Retinal pigment epithelial cell (primary cell): ENCODE data around the gene MRPL58.

ENCODE experiments used
- DNase-seq: peaks from one replicate; pipeline ENCODE4 v3.0.0-alpha.2; 2010; ENCODE audit warnings: low read depth
- H3K4me3 ChIP-seq: 2 replicates; pipeline ENCODE4 v1.5.1; 2011; ENCODE audit warnings: mild to moderate bottlenecking, low read length, control low read depth, moderate library complexity
- TF ChIP-seq, protein P1 (sequence below): conservative IDR thresholded peaks from 2 replicates; pipeline ENCODE4 v1.5.1; 2011; ENCODE audit warnings: low read depth, low read length, control low read depth, inconsistent platforms

Gene MRPL58

DNA sequence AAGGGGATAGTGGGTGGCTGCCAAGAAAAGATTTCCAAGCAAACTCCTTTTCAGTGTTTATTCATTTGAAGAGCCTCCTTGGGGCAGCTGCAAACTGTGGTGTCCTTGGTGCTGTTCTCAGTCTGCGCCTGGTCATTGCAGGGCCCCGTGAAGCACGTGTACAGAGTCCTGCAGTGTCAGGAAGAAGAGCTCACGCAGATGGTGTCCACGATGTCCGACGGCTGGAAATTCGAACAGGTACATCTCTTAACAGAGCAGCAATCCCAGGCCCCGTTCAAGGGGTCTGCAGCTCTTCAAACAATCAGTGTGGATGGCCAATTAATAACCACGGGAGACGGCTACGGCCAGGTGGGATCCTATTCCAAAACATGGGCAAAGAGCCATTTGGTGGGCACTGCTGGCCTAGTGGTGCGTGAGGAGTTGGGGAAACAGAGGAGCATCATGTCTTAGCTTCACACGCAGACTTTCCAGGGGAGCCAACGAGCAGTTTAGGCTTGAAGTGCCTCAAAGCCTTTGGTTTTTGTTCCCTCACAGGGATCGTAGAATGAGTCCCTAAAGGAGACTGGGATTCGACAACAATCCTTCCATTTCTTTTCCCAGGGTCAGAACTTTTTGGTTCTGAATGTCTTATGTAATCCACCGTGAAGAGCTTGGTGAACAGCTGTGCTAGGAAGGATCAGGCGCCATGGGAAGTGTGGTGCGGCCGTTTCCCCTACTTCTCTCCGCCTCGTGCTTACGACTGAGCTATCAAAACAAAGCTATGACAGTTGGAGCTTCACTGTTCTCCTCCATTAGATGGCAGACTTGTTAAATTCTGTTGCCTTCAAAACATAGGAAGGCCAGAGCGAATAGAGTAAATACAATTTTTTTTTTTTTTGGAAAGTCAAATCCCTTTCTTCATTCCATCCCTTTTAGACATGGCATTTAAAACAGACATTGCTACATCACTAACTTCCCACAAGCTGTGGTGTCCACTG is 47.2 kb downstream of the MRPL58 start:
- no peak overlapping the region for H3K4me3 ChIP-seq
- TF ChIP-seq, protein P1, sequence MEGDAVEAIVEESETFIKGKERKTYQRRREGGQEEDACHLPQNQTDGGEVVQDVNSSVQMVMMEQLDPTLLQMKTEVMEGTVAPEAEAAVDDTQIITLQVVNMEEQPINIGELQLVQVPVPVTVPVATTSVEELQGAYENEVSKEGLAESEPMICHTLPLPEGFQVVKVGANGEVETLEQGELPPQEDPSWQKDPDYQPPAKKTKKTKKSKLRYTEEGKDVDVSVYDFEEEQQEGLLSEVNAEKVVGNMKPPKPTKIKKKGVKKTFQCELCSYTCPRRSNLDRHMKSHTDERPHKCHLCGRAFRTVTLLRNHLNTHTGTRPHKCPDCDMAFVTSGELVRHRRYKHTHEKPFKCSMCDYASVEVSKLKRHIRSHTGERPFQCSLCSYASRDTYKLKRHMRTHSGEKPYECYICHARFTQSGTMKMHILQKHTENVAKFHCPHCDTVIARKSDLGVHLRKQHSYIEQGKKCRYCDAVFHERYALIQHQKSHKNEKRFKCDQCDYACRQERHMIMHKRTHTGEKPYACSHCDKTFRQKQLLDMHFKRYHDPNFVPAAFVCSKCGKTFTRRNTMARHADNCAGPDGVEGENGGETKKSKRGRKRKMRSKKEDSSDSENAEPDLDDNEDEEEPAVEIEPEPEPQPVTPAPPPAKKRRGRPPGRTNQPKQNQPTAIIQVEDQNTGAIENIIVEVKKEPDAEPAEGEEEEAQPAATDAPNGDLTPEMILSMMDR = peak; percentile 45
- DNase-seq = no peak

GRCh38 chr17:75060434-75061054 is 48.1 kb downstream of the MRPL58 start:
- H3K4me3 ChIP-seq = no peak overlapping the region
- DNase-seq = no peak
- TF ChIP-seq, protein P1 = no peak

DNA sequence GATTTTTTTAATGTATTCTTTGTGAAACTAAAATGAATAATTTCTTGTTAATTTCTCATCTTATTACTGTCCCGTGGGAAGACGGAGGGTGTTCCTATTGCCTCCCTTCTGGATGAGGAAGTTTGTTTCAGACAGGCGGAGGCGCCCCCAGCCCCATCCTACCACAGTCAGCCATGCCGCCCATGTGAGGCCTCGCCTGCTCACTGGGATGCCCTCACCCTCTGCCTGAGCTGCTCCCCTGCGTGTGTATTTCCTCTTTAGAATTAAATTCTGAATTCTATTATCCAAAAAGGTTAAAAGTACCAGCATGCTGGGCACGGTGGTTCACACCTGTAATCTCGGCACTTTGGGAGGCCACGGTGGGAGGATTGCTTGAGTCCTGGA is 48.6 kb downstream of the MRPL58 start:
- no peak for DNase-seq
- H3K4me3 ChIP-seq = no peak overlapping the region
- TF ChIP-seq, protein P1 = no peak

- no peak for DNase-seq
- TF ChIP-seq, protein P1 = no peak
- no peak overlapping the region for H3K4me3 ChIP-seq
Observed at GRCh38 chr17:75061618-75062017, 49.1 kb downstream of the MRPL58 start.

DNA sequence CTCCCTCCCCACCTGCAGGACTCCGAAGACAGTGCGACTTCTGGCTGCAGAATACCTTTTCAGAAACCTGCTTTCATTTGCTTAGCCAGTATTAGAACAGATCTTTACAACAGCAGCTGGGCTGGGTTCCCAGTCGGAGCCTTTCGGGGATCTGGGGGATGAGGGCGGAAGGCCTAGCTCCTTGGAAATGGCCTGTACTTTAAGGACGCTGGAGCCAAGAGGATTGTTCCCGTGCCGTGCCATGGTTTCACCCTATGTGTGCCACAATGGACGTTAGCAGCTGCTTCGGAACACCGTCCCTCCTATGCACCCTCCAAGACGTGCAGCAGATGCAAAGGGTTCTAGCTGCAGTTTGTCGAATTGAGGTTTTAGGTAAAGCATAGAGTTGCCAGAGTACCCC is 50.7 kb downstream of the MRPL58 start:
- no peak for DNase-seq
- no peak overlapping the region for H3K4me3 ChIP-seq
- TF ChIP-seq, protein P1 = no peak

DNA sequence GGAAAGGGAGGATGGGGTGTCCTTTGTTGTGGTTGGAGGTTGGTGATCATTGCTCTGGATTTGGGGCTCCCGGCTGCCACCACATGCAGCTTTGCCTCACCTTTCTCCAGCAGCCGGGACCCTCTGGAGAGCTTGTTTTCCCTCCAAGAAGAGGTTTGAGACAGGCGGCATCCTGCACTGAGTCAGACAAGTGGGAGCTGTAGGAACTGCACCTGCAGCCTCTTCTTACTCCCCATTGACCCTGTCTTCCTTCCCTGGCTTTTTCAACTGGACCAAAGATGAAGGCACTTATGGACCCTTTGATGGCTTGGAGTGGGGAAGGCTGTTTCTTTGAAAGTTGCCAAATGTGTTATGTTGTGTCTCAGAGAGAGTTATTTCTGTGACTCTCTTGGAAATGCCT is 51.2 kb downstream of the MRPL58 start:
- no peak overlapping the region for H3K4me3 ChIP-seq
- TF ChIP-seq, protein P1 = no peak
- DNase-seq = no peak
